WTC11 (cell line): ENCODE data around the gene SNRNP70. TPM values are rescaled to one million over a fixed set of nuclear protein-coding genes. Genes with fewer than 3 reads are reported as not detected.

Experiments used
- ATAC-seq: fragments of 200-7000 bp; cut with Tn5 transposase; 2 replicates; pipeline ENCODE4 v1.10.0; 2021; ENCODE audit warnings: mild to moderate bottlenecking, moderate library complexity
- CTCF ChIA-PET: fragments of 300-600 bp; sonication (Branson Sonifier 250); formaldehyde crosslinking; loops from one replicate; lab custom pipeline; 2021; ENCODE audit warnings: antibody characterized with exemption; lab: Charles Lee
- POLR2A ChIA-PET: fragments of 350-600 bp; sonication (Branson Sonifier 250); formaldehyde crosslinking; loops from one replicate; lab custom pipeline; 2021; ENCODE audit warnings: antibody characterized with exemption; lab: Charles Lee
- DNase-seq: peaks from one replicate; pipeline ENCODE4 v3.0.0; 2021; ENCODE audit warnings: low spot score
- H3K27ac Mint-ChIP-seq: 2 replicates; pipeline ENCODE4 v1.8.0; 2021; ENCODE audit warnings: mixed read lengths
- H3K27me3 Mint-ChIP-seq: 2 replicates; pipeline ENCODE4 v1.8.0; 2021; ENCODE audit warnings: low read depth, mild to moderate bottlenecking, moderate library complexity, mixed read lengths
- H3K36me3 Mint-ChIP-seq: 2 replicates; pipeline ENCODE4 v1.8.0; 2021; ENCODE audit warnings: mixed read lengths
- H3K4me1 Mint-ChIP-seq: 2 replicates; pipeline ENCODE4 v1.8.0; 2022; ENCODE audit warnings: mixed read lengths
- H3K4me3 Mint-ChIP-seq: 2 replicates; pipeline ENCODE4 v1.8.0; 2021; ENCODE audit warnings: mild to moderate bottlenecking, moderate library complexity, mixed read lengths
- H3K9me3 Mint-ChIP-seq: 2 replicates; pipeline ENCODE4 v1.8.0; 2021; ENCODE audit warnings: mixed read lengths
- ARID4B ChIP-seq: sonication (generic); formaldehyde crosslinking; IDR thresholded peaks from 2 replicates; pipeline ENCODE4 v1.8.0; 2023; ENCODE audit warnings: missing genetic modification reagents, mild to moderate bottlenecking, borderline replicate concordance
- ATF1 ChIP-seq: sonication (generic); formaldehyde crosslinking; IDR thresholded peaks from 2 replicates; pipeline ENCODE4 v1.8.1; 2023; ENCODE audit warnings: mild to moderate bottlenecking, moderate library complexity, missing genetic modification reagents
- CREB1 ChIP-seq: sonication (generic); formaldehyde crosslinking; IDR thresholded peaks from 2 replicates; pipeline ENCODE4 v1.8.0; 2023; ENCODE audit warnings: mild to moderate bottlenecking, missing genetic modification reagents
- E2F4 ChIP-seq: sonication (generic); formaldehyde crosslinking; IDR thresholded peaks from 2 replicates; pipeline ENCODE4 v1.8.1; 2022; ENCODE audit warnings: low read depth, mild to moderate bottlenecking, moderate library complexity, missing genetic modification reagents, borderline replicate concordance
- EMX1 ChIP-seq: fragments of 250-450 bp; sonication (Bioruptor Pico); IDR thresholded peaks from 2 replicates; pipeline ENCODE4 v1.8.0; 2021; ENCODE audit warnings: mild to moderate bottlenecking
- GRHL2 ChIP-seq: fragments of 250-450 bp; sonication (Bioruptor Pico); IDR thresholded peaks from 2 replicates; pipeline ENCODE4 v1.8.0; 2022; ENCODE audit warnings: mild to moderate bottlenecking, moderate library complexity; ENCODE audit not compliant: insufficient replicate concordance, severe bottlenecking
- MXD4 ChIP-seq: fragments of 250-450 bp; sonication (Bioruptor Pico); IDR thresholded peaks from 2 replicates; pipeline ENCODE4 v1.8.0; 2021; ENCODE audit warnings: mild to moderate bottlenecking, moderate library complexity, borderline replicate concordance
- MYBL2 ChIP-seq: sonication (generic); formaldehyde crosslinking; IDR thresholded peaks from 2 replicates; pipeline ENCODE4 v1.8.1; 2023; ENCODE audit warnings: mild to moderate bottlenecking, moderate library complexity, missing genetic modification reagents
- NR2C2 ChIP-seq: sonication (generic); formaldehyde crosslinking; IDR thresholded peaks from 2 replicates; pipeline ENCODE4 v1.8.0; 2022; ENCODE audit warnings: mild to moderate bottlenecking, missing genetic modification reagents
- PRDM15 ChIP-seq: sonication (generic); formaldehyde crosslinking; IDR thresholded peaks from 2 replicates; pipeline ENCODE4 v1.8.0; 2022; ENCODE audit warnings: missing genetic modification reagents
- PRRX2 ChIP-seq: fragments of 250-450 bp; sonication (Bioruptor Pico); IDR thresholded peaks from 2 replicates; pipeline ENCODE4 v1.8.0; 2021; ENCODE audit warnings: mild to moderate bottlenecking
- SMAD3 ChIP-seq: sonication (generic); formaldehyde crosslinking; IDR thresholded peaks from 2 replicates; pipeline ENCODE4 v1.8.0; 2022; ENCODE audit warnings: missing genetic modification reagents, mild to moderate bottlenecking, borderline replicate concordance
- ZNF232 ChIP-seq: sonication (generic); formaldehyde crosslinking; IDR thresholded peaks from 2 replicates; pipeline ENCODE4 v1.8.0; 2022; ENCODE audit warnings: mild to moderate bottlenecking, missing genetic modification reagents
- ZNF425 ChIP-seq: fragments of 250-450 bp; sonication (Bioruptor Pico); conservative IDR thresholded peaks from 2 replicates; pipeline ENCODE4 v1.9.0; 2021; ENCODE audit warnings: mild to moderate bottlenecking
- ZNF512 ChIP-seq: sonication (generic); formaldehyde crosslinking; IDR thresholded peaks from 2 replicates; pipeline ENCODE4 v1.8.1; 2022; ENCODE audit warnings: missing genetic modification reagents, borderline replicate concordance
- ZNF671 ChIP-seq: fragments of 250-450 bp; sonication (Bioruptor Pico); IDR thresholded peaks from 2 replicates; pipeline ENCODE4 v1.8.0; 2021; ENCODE audit warnings: mild to moderate bottlenecking
- total RNA-seq: library from RNA; stranded (reverse); gene quantifications from 3 replicates; pipeline ENCODE4 v1.2.3, GENCODE V29; 2021

SNRNP70 gene
- total RNA-seq, 1 experiment from 2014 or later: 266 TPM

GRCh38 chr19:49064029-49064629 is 21.1 kb upstream of the SNRNP70 start (continued):
- no peak for TF ChIP-seq E2F4 (CRISPR knock-in tag)
- TF ChIP-seq ATF1 (CRISPR knock-in tag): no peak
- TF ChIP-seq ZNF671: no peak
- no peak for TF ChIP-seq PRRX2 (CRISPR knock-in tag)
- no peak for TF ChIP-seq ZNF232 (CRISPR knock-in tag)
- no peak for TF ChIP-seq CREB1 (CRISPR knock-in tag)
- TF ChIP-seq NR2C2 (CRISPR knock-in tag): no peak
- no peak for TF ChIP-seq ARID4B (CRISPR knock-in tag)

GRCh38 chr19:49064768-49065611 is 20.3 kb upstream of the SNRNP70 start, which contains the start of gene NTF4:
TSS of gene NTF4 (minus strand) at chr19:49064818. CDS start at chr19:49061997, 2,821 bp downstream.
- DNase-seq (peak; percentile 78), ATAC-seq (peak; percentile 73)
- Mint-ChIP-seq H3K4me1 (peaks cover 33% of the 10 kb centered on the region), H3K36me3 (no peaks in the 10 kb centered on the region; the same call in 1 of the 2 replicates), H3K9me3 (peaks cover 8% of the 10 kb centered on the region), H3K27me3 (peaks cover 79% of the 10 kb centered on the region), H3K4me3 (peak within 1 kb of the TSS; percentile 66), H3K27ac (no peak within 1 kb of the TSS)
- TF ChIP-seq GRHL2 (CRISPR knock-in tag) (no peak), MYBL2 (CRISPR knock-in tag) (no peak), PRDM15 (CRISPR knock-in tag) (peak; percentile 33; the same call in 1 of the 2 replicates), SMAD3 (CRISPR knock-in tag) (no peak), EMX1 (CRISPR knock-in tag) (no peak), ZNF425 (no peak), ZNF512 (CRISPR knock-in tag) (no peak), MXD4 (CRISPR knock-in tag) (no peak)
- CTCF ChIA-PET: interaction anchor here (0.8 to 4.6 kb wide), 12 partner anchors 8 to 134 kb away, joined by 3 to 26 read pairs (median 8); partner anchors contain the start of genes CGB7, GYS1, LIN7B and RUVBL2
- POLR2A ChIA-PET: interaction anchor here (1.1 to 1.3 kb wide), 2 partner anchors 84 to 145 kb away, joined by 3 to 4 read pairs; no protein-coding TSS in a partner anchor
